IMR-90 (cell line): ENCODE results near the gene DNAJB4. TPM values are rescaled to one million over a fixed set of nuclear protein-coding genes. Genes with fewer than 3 reads are reported as not detected.
A peak's percentile ranks its signal among the peaks of the same experiment; 100 is the strongest.

Source experiments
- ATAC-seq: fragments of 200-7000 bp; cut with Tn5 transposase; 2 replicates; pipeline ENCODE4 v1.9.1; 2020; ENCODE audit warnings: low read depth, mild to moderate bottlenecking, moderate library complexity
- BruUV-seq: library from RNA; stranded (reverse); fragments of 400-500 nt; replicated peaks from 2 replicates; lab custom pipeline; 2021; lab: Mats Ljungman, UMichigan
- CTCF ChIA-PET: fragments of 300-600 bp; formaldehyde crosslinking; extraction: SDS; loops from one replicate; lab custom pipeline; 2021; ENCODE audit warnings: antibody characterized with exemption; lab: Yijun Ruan, JAX
- POLR2A ChIA-PET: fragments of 300-600 bp; sonication (Branson Sonifier 250); formaldehyde crosslinking; loops from one replicate; lab custom pipeline; 2022; ENCODE audit warnings: antibody characterized with exemption; ENCODE audit not compliant: unreplicated experiment; lab: Charles Lee
- DNase-seq: peaks from one replicate; pipeline ENCODE4 v3.0.0; 2013
- H2AFZ ChIP-seq: replicated peaks from 2 replicates; pipeline ENCODE3; 2013; ENCODE audit warnings: low read length, mild to moderate bottlenecking; ENCODE audit not compliant: poor library complexity
- H2AK5ac ChIP-seq: 2 replicates; pipeline ENCODE4 v1.6.1; 2013; ENCODE audit warnings: low read depth, low read length, inconsistent platforms
- H2AK9ac ChIP-seq: replicated peaks from 2 replicates; pipeline ENCODE3; 2013; ENCODE audit warnings: mild to moderate bottlenecking, low read depth, low read length, moderate library complexity; ENCODE audit not compliant: poor library complexity
- H2BK120ac ChIP-seq: 2 replicates; pipeline ENCODE4 v1.6.1; 2013; ENCODE audit warnings: low read depth, low read length, inconsistent platforms
- H2BK15ac ChIP-seq: 3 replicates; pipeline ENCODE4 v1.6.1; 2013; ENCODE audit warnings: low read depth, low read length, inconsistent platforms
- H2BK20ac ChIP-seq: 2 replicates; pipeline ENCODE4 v1.6.1; 2013; ENCODE audit warnings: low read depth, mild to moderate bottlenecking, inconsistent platforms, low read length, moderate library complexity
- H2BK5ac ChIP-seq: 2 replicates; pipeline ENCODE4 v1.6.1; 2013; ENCODE audit warnings: mild to moderate bottlenecking, low read depth, low read length, inconsistent platforms; ENCODE audit not compliant: poor library complexity, severe bottlenecking
- H3K14ac ChIP-seq: replicated peaks from 2 replicates; pipeline ENCODE4 v1.6.1; 2013; ENCODE audit warnings: low read depth, low read length, inconsistent platforms
- H3K18ac ChIP-seq: 2 replicates; pipeline ENCODE4 v1.6.1; 2013; ENCODE audit warnings: low read depth, low read length, control low read depth
- H3K23ac ChIP-seq: 2 replicates; pipeline ENCODE4 v1.6.1; 2013; ENCODE audit warnings: low read depth, low read length, inconsistent platforms
- H3K27ac ChIP-seq: 2 replicates; pipeline ENCODE4 v1.5.1; 2013; ENCODE audit warnings: mild to moderate bottlenecking, control low read depth, low read length; ENCODE audit not compliant: insufficient read depth
- H3K27me3 ChIP-seq: 2 replicates; pipeline ENCODE4 v1.6.1; 2013; ENCODE audit warnings: low read length; ENCODE audit not compliant: control insufficient read depth, insufficient read depth
- H3K36me3 ChIP-seq: 2 replicates; pipeline ENCODE4 v1.6.1; 2013; ENCODE audit warnings: low read length, mixed read lengths; ENCODE audit not compliant: control insufficient read depth, insufficient read depth
- H3K4ac ChIP-seq: 2 replicates; pipeline ENCODE4 v1.6.1; 2013; ENCODE audit warnings: low read depth, low read length, inconsistent platforms
- H3K4me1 ChIP-seq: 2 replicates; pipeline ENCODE4 v1.6.1; 2013; ENCODE audit warnings: low read length, mixed read lengths; ENCODE audit not compliant: control insufficient read depth, insufficient read depth
- H3K4me2 ChIP-seq: 2 replicates; pipeline ENCODE4 v1.6.1; 2013; ENCODE audit warnings: low read depth, mild to moderate bottlenecking, control low read depth, low read length, moderate library complexity
- H3K4me3 ChIP-seq: 2 replicates; pipeline ENCODE4 v1.5.1; 2013; ENCODE audit warnings: low read depth, mild to moderate bottlenecking, control low read depth, low read length, moderate library complexity; ENCODE audit not compliant: insufficient read depth
- H3K56ac ChIP-seq: 2 replicates; pipeline ENCODE4 v1.6.1; 2013; ENCODE audit warnings: low read length, inconsistent platforms; ENCODE audit not compliant: insufficient read depth; ENCODE audit errors: extremely low read depth
- H3K79me1 ChIP-seq, 2 experiments: 2 replicates each; pipeline ENCODE4 v1.6.1; 2013; ENCODE audit warnings: low read length in 2 of 2, inconsistent platforms in 1 of 2, low read depth in 1 of 2
- H3K9ac ChIP-seq: 2 replicates; pipeline ENCODE4 v1.6.1; 2013; ENCODE audit warnings: low read depth, low read length, control low read depth
- H3K9me1 ChIP-seq: 2 replicates; pipeline ENCODE4 v1.6.1; 2013; ENCODE audit warnings: low read length, inconsistent platforms; ENCODE audit not compliant: insufficient read depth
- H3K9me3 ChIP-seq: 2 replicates; pipeline ENCODE4 v1.6.1; 2013; ENCODE audit warnings: low read length; ENCODE audit not compliant: control insufficient read depth, insufficient read depth
- H4K20me1 ChIP-seq: 2 replicates; pipeline ENCODE4 v1.6.1; 2013; ENCODE audit warnings: low read length, inconsistent platforms; ENCODE audit not compliant: insufficient read depth
- H4K5ac ChIP-seq: 2 replicates; pipeline ENCODE4 v1.6.1; 2013; ENCODE audit warnings: mild to moderate bottlenecking, low read depth, low read length, control low read depth
- H4K8ac ChIP-seq, 2 experiments: 2 replicates each; pipeline ENCODE4 v1.6.1; 2013; ENCODE audit warnings: low read depth in 2 of 2, low read length in 2 of 2, control low read depth in 1 of 2, inconsistent platforms in 1 of 2
- H4K91ac ChIP-seq: 2 replicates; pipeline ENCODE4 v1.6.1; 2013; ENCODE audit warnings: low read depth, low read length, inconsistent platforms; ENCODE audit not compliant: insufficient read depth
- CHD1 ChIP-seq: IDR thresholded peaks from 2 replicates; pipeline ENCODE4 v1.6.1; 2012; ENCODE audit warnings: low read depth, low read length, improper control_type of control experiment
- ELK1 ChIP-seq: fragments of 150-350 bp; IDR thresholded peaks from 2 replicates; pipeline ENCODE4 v1.6.1; 2016; ENCODE audit warnings: low read depth, mild to moderate bottlenecking, low read length, moderate library complexity, borderline replicate concordance
- FOS ChIP-seq: fragments of 150-350 bp; IDR thresholded peaks from 2 replicates; pipeline ENCODE4 v1.6.1; 2016; ENCODE audit warnings: low read depth, low read length
- MXI1 ChIP-seq: IDR thresholded peaks from 2 replicates; pipeline ENCODE4 v1.6.1; 2012; ENCODE audit warnings: low read depth, mild to moderate bottlenecking, low read length, moderate library complexity, borderline replicate concordance
- NFE2L2 ChIP-seq: fragments of 150-350 bp; IDR thresholded peaks from 2 replicates; pipeline ENCODE4 v1.6.1; 2016; ENCODE audit warnings: low read depth, mild to moderate bottlenecking, low read length
- WGBS, 2 experiments: methylation state at CpG; one replicate each; pipeline versions ENCODE4 v1.1.5 to v1.1.7; 2013; ENCODE audit warnings: missing lambda C conversion rate in 2 of 2; ENCODE audit not compliant: insufficient read length in 1 of 2; ENCODE audit errors: extremely low coverage in 2 of 2; 5-methylcytosine and 5-hydroxymethylcytosine counted together
- dilution Hi-C: fragments of 300-500 bp; cut with HindIII; formaldehyde crosslinking; loops from one replicate; pipeline ENCODE4 v1.14.3; 2018; ENCODE audit warnings: low sequenced_read_pairs; ENCODE audit not compliant: unreplicated experiment
- in situ Hi-C: fragments of 300-500 bp; cut with MboI; formaldehyde crosslinking; loops from 3 replicates; pipeline ENCODE4 v1.14.3; 2019; ENCODE audit warnings: low sequenced_read_pairs, inconsistent platforms, mixed read lengths
- intact Hi-C: fragments of 100-400 bp; cut with micrococcal nuclease; formaldehyde crosslinking; loops from 2 replicates; pipeline ENCODE4 v1.10.0; 2022
- polyA plus RNA-seq, 3 experiments: library from polyadenylated mRNA; depleted of rRNA; stranded (reverse); fragments of >200 nt; gene quantifications; 2 replicates each; pipeline ENCODE4 v1.2.3, GENCODE V29; 2012; ENCODE audit warnings: low replicate concordance in 1 of 3
- total RNA-seq: library from RNA; depleted of rRNA; stranded (reverse); fragments of >200 nt; gene quantifications from 2 replicates; pipeline ENCODE4 v1.2.3, GENCODE V29; 2012
- TF ChIP-seq, protein P1 (sequence below): conservative IDR thresholded peaks from 2 replicates; pipeline ENCODE4 v1.5.1; 2012; ENCODE audit warnings: mild to moderate bottlenecking, low read depth, low read length, improper control_type of control experiment
- TF ChIP-seq, protein P2 (sequence below): fragments of 150-350 bp; IDR thresholded peaks from 2 replicates; pipeline ENCODE4 v1.6.1; 2017; ENCODE audit warnings: mild to moderate bottlenecking, antibody characterized with exemption, low read length, low read depth

Gene DNAJB4
- total and polyA plus RNA-seq, 2 of the 4 experiments (the other 2 are of a cell fraction) = 30.6 to 31.0 TPM

DNA sequence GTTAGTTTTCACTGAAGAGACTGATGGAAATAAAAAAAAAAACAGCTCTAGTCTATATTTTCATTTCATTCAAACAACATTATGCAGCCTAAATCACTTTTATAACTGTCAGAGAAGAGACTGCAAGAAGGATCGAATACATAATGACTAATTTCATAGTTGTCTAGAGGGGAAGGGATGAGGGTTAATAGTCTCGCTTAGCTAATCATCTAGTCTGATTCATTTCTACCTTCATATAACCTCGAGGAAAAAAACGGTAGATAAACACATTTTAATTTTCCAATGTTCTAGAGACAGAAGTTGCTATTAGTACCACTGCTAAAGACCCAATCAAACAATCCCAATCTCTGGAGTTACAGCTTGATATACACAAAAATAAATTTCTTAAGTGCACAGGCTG is 29.4 kb upstream of the DNAJB4 start:
- dilution Hi-C loops = no loop called here
- Histone ChIP-seq H3K9me1 (peaks cover 2% of the 10 kb centered on the region), H3K4ac (no peak overlapping the region), H3K9me3 (no peaks in the 10 kb centered on the region), H2BK5ac (peak overlapping the region; percentile 12), H3K27me3 (no peaks in the 10 kb centered on the region), H2BK15ac (no peak overlapping the region), H3K4me1 (peaks cover 5% of the 10 kb centered on the region), H2BK120ac (no peak overlapping the region), H2AK5ac (no peak overlapping the region), H2BK20ac (no peak overlapping the region), H3K79me1 (peaks cover 0 to 14% of the 10 kb centered on the region in 2 experiments; a peak in 2 of 4 replicates), H2AK9ac (no peak overlapping the region), H3K9ac (no peak overlapping the region), H3K36me3 (peaks cover 15% of the 10 kb centered on the region), H3K27ac (no peak overlapping the region), H2AFZ (no peak overlapping the region), H3K4me2 (peak overlapping the region; percentile 81; the same call in 1 of the 2 replicates), H3K4me3 (peak overlapping the region; percentile 15; the same call in 1 of the 2 replicates), H4K5ac (no peak overlapping the region), H4K8ac (no peak overlapping the region), H3K56ac (no peak overlapping the region), H4K20me1 (peaks cover 76% of the 10 kb centered on the region), H3K18ac (no peak overlapping the region), H3K14ac (no peak overlapping the region), H4K91ac (no peak overlapping the region), H3K23ac (no peak overlapping the region; the same call in 1 of the 2 replicates)
- intact Hi-C loops = no loop called here
- CTCF ChIA-PET = interaction anchor here (0.5 to 0.6 kb wide), 3 partner anchors 19 to 1031 kb away, joined by 3 to 7 read pairs (median 4); no protein-coding TSS in a partner anchor
- POLR2A ChIA-PET = interaction anchor here (0.6 to 1.0 kb wide), 3 partner anchors 10 to 30 kb away, joined by 3 to 4 read pairs (median 3); no protein-coding TSS in a partner anchor
- ATAC-seq (no peak), DNase-seq (peak; percentile 40)
- in situ Hi-C loops = loop anchor here (10.0 kb wide), 1 partner anchor 139 kb away; no protein-coding TSS in a partner anchor
- BruUV-seq = no TSS peak
- TF ChIP-seq FOS (0 out of 2 replicates have a peak, but pooled peaks have one; percentile 2), MXI1 (no peak), CHD1 (no peak), ELK1 (no peak), NFE2L2 (no peak)
- TF ChIP-seq, protein P1, sequence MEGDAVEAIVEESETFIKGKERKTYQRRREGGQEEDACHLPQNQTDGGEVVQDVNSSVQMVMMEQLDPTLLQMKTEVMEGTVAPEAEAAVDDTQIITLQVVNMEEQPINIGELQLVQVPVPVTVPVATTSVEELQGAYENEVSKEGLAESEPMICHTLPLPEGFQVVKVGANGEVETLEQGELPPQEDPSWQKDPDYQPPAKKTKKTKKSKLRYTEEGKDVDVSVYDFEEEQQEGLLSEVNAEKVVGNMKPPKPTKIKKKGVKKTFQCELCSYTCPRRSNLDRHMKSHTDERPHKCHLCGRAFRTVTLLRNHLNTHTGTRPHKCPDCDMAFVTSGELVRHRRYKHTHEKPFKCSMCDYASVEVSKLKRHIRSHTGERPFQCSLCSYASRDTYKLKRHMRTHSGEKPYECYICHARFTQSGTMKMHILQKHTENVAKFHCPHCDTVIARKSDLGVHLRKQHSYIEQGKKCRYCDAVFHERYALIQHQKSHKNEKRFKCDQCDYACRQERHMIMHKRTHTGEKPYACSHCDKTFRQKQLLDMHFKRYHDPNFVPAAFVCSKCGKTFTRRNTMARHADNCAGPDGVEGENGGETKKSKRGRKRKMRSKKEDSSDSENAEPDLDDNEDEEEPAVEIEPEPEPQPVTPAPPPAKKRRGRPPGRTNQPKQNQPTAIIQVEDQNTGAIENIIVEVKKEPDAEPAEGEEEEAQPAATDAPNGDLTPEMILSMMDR = no peak
- TF ChIP-seq, protein P2, sequence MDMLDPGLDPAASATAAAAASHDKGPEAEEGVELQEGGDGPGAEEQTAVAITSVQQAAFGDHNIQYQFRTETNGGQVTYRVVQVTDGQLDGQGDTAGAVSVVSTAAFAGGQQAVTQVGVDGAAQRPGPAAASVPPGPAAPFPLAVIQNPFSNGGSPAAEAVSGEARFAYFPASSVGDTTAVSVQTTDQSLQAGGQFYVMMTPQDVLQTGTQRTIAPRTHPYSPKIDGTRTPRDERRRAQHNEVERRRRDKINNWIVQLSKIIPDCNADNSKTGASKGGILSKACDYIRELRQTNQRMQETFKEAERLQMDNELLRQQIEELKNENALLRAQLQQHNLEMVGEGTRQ = no peak
- no CpG with 5 or more reads among the region's 4 CpGs for WGBS, 2 experiments
